MCF 10A (cell line): Measurements from ENCODE around the gene GNB2. TPM values are rescaled to one million over a fixed set of nuclear protein-coding genes. Genes with fewer than 3 reads are reported as not detected.
A peak's percentile ranks its signal among the peaks of the same experiment; 100 is the strongest.

Experiments used
- BruUV-seq: library from RNA; stranded (reverse); fragments of 400-500 nt; replicated peaks from 2 replicates; lab custom pipeline; 2021; lab: Mats Ljungman, UMichigan
- CTCF ChIA-PET: fragments of 300-600 bp; sonication (Branson Sonifier 250); formaldehyde crosslinking; extraction: SDS; loops from one replicate; lab custom pipeline; 2021; ENCODE audit warnings: antibody characterized with exemption, inconsistent platforms; lab: Yijun Ruan, JAX
- POLR2A ChIA-PET: fragments of 300-600, 350-650 bp; sonication (Branson Sonifier 250); formaldehyde crosslinking; extraction: SDS; loops from one replicate; lab custom pipeline; 2020; ENCODE audit warnings: antibody characterized with exemption, inconsistent platforms; lab: Yijun Ruan, JAX
- DNase-seq: peaks from one replicate; pipeline ENCODE4 v3.0.0-alpha.2; 2018; ENCODE audit not compliant: unreplicated experiment
- H3K27ac Mint-ChIP-seq: one replicate; pipeline ENCODE4 v1.8.0; 2022; ENCODE audit warnings: mild to moderate bottlenecking, low read depth, mixed read lengths; ENCODE audit not compliant: unreplicated experiment
- H3K27me3 Mint-ChIP-seq: one replicate; pipeline ENCODE4 v1.8.0; 2022; ENCODE audit warnings: mixed read lengths; ENCODE audit not compliant: insufficient read depth, unreplicated experiment
- H3K36me3 Mint-ChIP-seq: one replicate; pipeline ENCODE4 v1.8.0; 2022; ENCODE audit warnings: mild to moderate bottlenecking, moderate library complexity, mixed read lengths; ENCODE audit not compliant: insufficient read depth, unreplicated experiment
- H3K4me1 Mint-ChIP-seq: one replicate; pipeline ENCODE4 v1.8.0; 2022; ENCODE audit warnings: mixed read lengths; ENCODE audit not compliant: insufficient read depth, unreplicated experiment
- H3K4me3 Mint-ChIP-seq: one replicate; pipeline ENCODE4 v1.8.0; 2022; ENCODE audit warnings: mild to moderate bottlenecking, moderate library complexity, mixed read lengths; ENCODE audit not compliant: unreplicated experiment
- H3K9me3 Mint-ChIP-seq: one replicate; pipeline ENCODE4 v1.8.0; 2022; ENCODE audit warnings: mixed read lengths; ENCODE audit not compliant: unreplicated experiment
- intact Hi-C: fragments of 100-400 bp; cut with micrococcal nuclease; formaldehyde crosslinking; loops from 2 replicates; pipeline ENCODE4 v1.14.1; 2022
- total RNA-seq: library from RNA; stranded (reverse); gene quantifications from 2 replicates; pipeline ENCODE4 v1.2.3, GENCODE V29; 2022
- TF ChIP-seq, protein P1 (sequence below): fragments of 200-600 bp; IDR thresholded peaks from one replicate; pipeline ENCODE4 v1.8.0; 2022; ENCODE audit warnings: antibody characterized with exemption, mild to moderate bottlenecking; ENCODE audit not compliant: unreplicated experiment

Gene GNB2
- total RNA-seq, 1 experiment from 2014 or later: 201 TPM

DNA sequence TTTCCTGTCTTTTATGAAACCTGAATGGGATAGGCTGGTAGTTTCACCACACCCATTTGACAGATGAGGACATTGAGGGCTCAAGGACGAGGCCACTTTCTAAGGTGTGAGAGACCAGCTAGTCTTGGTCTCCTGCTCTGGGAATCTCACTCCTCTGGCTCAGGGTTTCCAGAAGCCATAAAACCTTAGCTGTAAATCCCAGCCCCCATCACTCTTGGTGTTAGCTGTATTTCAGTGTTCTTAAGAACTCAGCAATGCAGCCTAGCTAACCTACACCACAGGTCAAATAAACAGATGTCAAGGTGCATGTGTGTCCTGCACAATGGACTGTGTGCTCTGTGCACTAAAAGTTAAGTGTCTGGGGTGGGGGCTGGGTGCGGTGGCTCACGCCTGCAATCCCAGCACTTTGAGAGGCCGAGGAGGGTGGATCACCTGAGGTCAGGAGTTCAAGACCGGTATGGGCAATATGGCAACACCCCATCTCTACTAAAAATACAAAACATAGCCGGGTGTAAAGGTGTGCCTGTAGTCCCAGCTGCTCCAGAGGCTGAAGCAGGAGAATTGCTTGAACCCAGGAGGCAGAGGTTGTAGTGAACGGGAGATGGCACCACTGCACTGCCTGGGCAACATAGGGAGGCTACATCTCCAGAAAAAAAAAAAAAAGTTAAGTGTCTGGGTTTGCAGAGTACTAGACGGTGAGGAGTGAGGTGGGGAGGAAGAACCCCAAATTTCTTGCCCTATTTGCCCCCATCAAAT, 46.2 kb downstream of the GNB2 start:
- Mint-ChIP-seq H3K4me3 (no peak overlapping the region), H3K36me3 (no peaks in the 10 kb centered on the region), H3K4me1 (no peaks in the 10 kb centered on the region), H3K27ac (no peak overlapping the region), H3K9me3 (no peaks in the 10 kb centered on the region), H3K27me3 (peaks cover 48% of the 10 kb centered on the region)
- peak; percentile 27 for DNase-seq
- POLR2A ChIA-PET: interaction anchor here (0.6 to 2.3 kb wide), 5 partner anchors 14 to 227 kb away, joined by 3 to 9 read pairs (median 3); partner anchors contain the start of genes POP7 and SLC12A9
- BruUV-seq: no TSS peak
- TF ChIP-seq, protein P1, sequence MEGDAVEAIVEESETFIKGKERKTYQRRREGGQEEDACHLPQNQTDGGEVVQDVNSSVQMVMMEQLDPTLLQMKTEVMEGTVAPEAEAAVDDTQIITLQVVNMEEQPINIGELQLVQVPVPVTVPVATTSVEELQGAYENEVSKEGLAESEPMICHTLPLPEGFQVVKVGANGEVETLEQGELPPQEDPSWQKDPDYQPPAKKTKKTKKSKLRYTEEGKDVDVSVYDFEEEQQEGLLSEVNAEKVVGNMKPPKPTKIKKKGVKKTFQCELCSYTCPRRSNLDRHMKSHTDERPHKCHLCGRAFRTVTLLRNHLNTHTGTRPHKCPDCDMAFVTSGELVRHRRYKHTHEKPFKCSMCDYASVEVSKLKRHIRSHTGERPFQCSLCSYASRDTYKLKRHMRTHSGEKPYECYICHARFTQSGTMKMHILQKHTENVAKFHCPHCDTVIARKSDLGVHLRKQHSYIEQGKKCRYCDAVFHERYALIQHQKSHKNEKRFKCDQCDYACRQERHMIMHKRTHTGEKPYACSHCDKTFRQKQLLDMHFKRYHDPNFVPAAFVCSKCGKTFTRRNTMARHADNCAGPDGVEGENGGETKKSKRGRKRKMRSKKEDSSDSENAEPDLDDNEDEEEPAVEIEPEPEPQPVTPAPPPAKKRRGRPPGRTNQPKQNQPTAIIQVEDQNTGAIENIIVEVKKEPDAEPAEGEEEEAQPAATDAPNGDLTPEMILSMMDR: peak; percentile 61
- CTCF ChIA-PET: interaction anchor here (0.6 to 3.5 kb wide), 12 partner anchors 13 to 1553 kb away, joined by 3 to 31 read pairs (median 4); partner anchors contain the start of genes POP7 and SLC12A9
- intact Hi-C loops: loop anchor here (1.0 to 10.0 kb wide), 2 partner anchors 133 to 335 kb away; partner anchors contain the start of gene SLC12A9

GRCh38 chr7:100720279-100720670, 46.7 kb downstream of the GNB2 start, which contains the start of gene EPO:
EPO (plus strand) TSS chr7:100720468; CDS start chr7:100720981, 513 bp downstream.
- ChIA-PET POLR2A (interaction anchor here (0.7 to 2.3 kb wide), 3 partner anchors 14 to 132 kb away, joined by 3 to 9 read pairs (median 4); partner anchors contain the start of genes POP7 and SLC12A9), CTCF (interaction anchor here (0.6 to 3.5 kb wide), 9 partner anchors 14 to 1552 kb away, joined by 3 to 31 read pairs (median 4); partner anchors contain the start of genes POP7 and SLC12A9)
- no TSS peak for BruUV-seq
- no peak for DNase-seq
- H3K36me3 Mint-ChIP-seq: no peaks in the 10 kb centered on the region
- H3K4me1 Mint-ChIP-seq: peaks cover 3% of the 10 kb centered on the region
- no peak within 1 kb of the TSS for H3K4me3 Mint-ChIP-seq
- intact Hi-C loops: loop anchor here (1.0 to 10.0 kb wide), 2 partner anchors 132 to 335 kb away; partner anchors contain the start of gene SLC12A9
- peaks cover 48% of the 10 kb centered on the region for H3K27me3 Mint-ChIP-seq
- TF ChIP-seq, protein P1: no peak
- no peak within 1 kb of the TSS for H3K27ac Mint-ChIP-seq
- no peaks in the 10 kb centered on the region for H3K9me3 Mint-ChIP-seq

- no TSS peak for BruUV-seq
- peaks cover 8% of the 10 kb centered on the region for H3K4me1 Mint-ChIP-seq
- peaks cover 48% of the 10 kb centered on the region for H3K27me3 Mint-ChIP-seq
- H3K9me3 Mint-ChIP-seq: no peaks in the 10 kb centered on the region
- H3K36me3 Mint-ChIP-seq: no peaks in the 10 kb centered on the region
- H3K27ac Mint-ChIP-seq: no peak overlapping the region
- DNase-seq: no peak
- TF ChIP-seq, protein P1: no peak
- POLR2A ChIA-PET: interaction anchor here (0.6 to 1.3 kb wide), 2 partner anchors 58 to 132 kb away, joined by 3 to 4 read pairs; partner anchors contain the start of gene SLC12A9
- CTCF ChIA-PET: interaction anchor here (0.6 to 3.5 kb wide), 5 partner anchors 15 to 1552 kb away, joined by 3 to 31 read pairs (median 5); partner anchors contain the start of genes POP7 and SLC12A9
- no peak overlapping the region for H3K4me3 Mint-ChIP-seq
- intact Hi-C loops: loop anchor here (1.0 to 10.0 kb wide), 2 partner anchors 131 to 334 kb away; partner anchors contain the start of gene SLC12A9
Measured at GRCh38 chr7:100720671-100721504, 47.3 kb downstream of the GNB2 start.
